Ramos (cell line): Measurements from ENCODE around the gene SORCS2.

Source experiments
- in situ Hi-C: fragments of 300-500 bp; cut with MboI; formaldehyde crosslinking; loops from one replicate; pipeline ENCODE4 v1.14.3; 2022; ENCODE audit warnings: low sequenced_read_pairs; ENCODE audit not compliant: unreplicated experiment

SORCS2 gene

DNA sequence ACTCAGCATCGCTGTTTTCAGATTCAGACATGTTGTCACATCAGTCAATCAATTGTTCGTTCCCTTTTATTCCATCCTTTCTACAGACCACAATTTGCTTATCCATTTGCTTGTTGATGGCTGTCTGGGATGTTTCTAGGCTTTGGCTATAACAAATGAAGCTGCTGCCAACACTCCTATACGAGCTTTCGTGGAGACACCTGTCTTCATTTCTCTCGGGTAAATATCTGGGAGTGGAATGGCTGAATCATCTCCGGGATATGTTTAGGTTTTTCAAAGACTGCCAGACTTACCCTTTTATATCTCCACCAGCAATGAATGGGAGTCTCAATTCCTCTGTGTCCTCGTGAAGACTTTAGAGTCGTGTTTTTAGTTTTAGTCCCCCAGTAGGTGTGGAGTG lies 118.9 kb downstream of the SORCS2 start:
- in situ Hi-C loops, result no loop called here

DNA sequence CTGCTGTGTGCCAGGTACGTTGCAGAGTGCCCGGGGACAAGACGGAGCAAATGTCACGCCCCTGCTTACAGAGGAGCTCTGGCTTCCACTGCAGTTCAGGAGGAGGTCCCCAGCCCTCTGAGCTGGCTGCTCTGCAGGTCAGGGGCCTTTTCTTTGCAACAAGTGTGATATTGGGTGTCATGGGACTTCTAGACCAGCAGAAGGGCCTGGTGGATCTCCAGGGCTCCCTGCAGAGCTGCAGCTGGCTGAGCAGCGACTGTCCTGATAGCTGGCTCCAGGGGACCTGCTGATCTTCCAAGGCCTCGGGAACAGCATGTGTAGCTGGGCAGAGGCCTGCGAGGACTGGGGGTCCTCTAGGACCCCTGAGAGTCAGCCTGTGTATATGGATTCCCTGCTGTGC lies 120.4 kb downstream of the SORCS2 start:
- in situ Hi-C loops, result no loop called here

DNA sequence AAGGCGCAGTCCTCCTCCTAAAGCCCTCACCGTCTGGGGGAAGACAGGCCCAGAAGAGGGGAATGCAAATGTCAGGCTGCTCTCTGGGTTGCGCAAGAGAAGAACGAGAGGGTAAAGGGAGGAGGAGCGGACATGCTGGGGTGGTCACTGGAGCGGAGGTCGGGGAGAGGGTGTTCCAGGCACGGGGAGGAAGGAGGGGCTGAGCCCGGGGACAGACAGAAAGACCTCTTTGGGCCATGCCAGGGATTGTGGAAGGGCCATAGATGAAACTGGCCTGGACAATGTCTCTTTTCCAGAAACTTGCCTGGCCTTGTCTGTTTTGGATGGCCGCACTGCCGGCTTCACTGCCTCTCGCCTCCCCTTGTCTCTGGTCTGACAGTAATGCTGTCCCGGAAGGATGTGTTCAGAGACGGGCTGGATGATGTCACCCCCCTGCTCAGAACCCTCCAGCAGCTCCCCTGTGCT lies 121.0 kb downstream of the SORCS2 start:
- in situ Hi-C loops, result no loop called here

DNA sequence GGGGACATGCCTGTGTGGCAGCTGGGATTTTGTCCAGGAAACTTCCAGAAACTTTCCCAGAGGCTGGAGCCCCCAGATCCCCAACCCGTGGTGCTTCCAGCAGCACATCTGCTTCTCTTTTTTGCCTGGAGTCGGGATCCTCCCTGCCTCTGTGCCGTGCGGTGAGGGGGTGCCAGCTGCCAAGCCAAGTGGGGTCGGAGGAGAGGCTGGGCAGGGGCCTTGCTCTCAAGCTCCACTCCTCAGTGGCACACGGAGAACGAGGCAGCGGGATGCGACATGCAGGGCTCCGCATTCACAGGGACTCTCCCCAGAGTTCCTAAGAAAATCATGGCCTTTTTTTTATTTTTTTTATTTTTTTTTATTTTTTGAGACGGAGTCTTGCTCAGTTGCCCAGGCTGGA lies 121.7 kb downstream of the SORCS2 start:
- in situ Hi-C loops, result no loop called here

DNA sequence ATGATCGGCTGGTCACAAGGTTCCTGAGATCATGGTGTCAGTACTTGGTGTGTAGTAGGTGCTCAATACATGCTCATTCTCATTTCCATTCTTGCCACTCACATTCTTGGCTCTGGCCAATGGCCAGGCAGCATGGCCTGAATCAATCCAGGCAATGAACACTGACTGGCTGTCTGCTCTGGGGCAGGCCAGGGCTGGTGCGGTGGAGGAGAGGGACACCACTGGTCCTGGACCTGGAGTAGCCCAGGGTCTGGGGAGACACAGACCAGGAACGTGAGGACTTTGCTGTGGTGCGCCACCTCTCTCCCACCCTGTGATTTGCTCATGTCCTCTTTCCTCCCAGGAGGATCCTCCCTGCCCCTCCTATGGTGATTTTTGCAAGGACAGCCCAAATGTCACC lies 122.9 kb downstream of the SORCS2 start:
- in situ Hi-C loops, result no loop called here

DNA sequence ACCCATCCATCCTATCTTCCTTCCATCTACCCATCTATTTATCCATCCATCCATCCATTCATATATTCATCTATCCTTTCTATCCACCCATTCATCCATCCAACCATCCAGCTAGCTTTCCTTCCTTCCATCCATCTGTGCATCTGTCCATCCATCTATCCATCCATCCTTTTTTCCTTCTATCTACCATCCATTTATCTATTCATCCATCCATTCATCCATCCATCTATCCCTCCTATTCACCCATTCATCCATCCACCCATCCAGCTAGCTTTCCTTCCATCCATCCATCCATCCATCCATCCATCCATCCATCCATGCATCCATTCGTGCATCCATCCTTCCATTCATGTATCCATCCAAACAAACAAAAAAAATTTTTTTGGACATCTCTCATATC lies 123.6 kb downstream of the SORCS2 start:
- in situ Hi-C loops, result no loop called here

DNA sequence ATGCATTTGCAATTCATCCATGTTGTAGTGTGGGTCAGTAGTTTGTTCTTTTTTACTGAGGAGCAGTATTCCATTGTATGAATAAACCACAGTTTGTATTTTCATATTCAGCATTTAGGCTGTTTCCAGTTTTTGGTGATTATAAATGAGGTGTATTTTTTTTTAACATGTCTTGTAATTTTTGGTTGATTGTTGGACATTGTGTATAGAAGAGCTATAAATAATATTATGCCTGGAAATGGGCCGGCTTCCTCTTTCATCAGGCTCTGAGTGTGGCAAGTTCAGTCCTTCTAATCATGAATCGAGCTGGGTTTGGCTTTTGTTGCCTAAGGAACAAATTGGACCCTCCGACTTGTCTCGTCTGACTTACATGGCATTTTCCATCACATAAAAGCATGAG lies 126.7 kb downstream of the SORCS2 start:
- in situ Hi-C loops, result no loop called here

DNA sequence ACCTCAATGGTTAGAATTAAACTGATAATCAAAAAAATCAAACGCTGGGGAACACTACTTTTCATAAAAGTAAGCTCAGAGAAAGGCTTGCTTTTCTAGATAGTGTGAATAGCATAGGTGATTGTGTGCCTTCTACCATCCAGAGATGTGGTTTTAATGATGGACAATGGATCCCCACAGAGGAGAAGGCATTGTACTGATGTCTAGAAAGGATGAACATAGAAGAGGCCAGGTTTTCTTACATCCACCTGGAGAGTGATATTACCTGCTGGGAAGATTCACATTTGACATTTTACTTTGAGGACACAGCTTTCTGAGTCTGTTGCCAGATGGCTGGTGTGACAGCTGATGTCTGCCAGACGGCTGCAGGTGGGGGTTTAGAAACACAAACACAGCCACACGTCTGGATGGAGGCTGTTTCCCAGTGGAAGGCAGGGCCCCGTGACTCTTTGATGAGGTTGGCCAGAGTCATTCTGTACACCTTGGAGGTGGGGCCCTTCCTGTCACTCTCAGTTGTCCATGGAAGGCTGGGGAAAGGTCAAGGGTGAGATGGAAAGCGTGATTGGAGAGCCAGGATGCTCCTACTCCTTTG lies 128.0 kb downstream of the SORCS2 start:
- in situ Hi-C loops, result no loop called here

DNA sequence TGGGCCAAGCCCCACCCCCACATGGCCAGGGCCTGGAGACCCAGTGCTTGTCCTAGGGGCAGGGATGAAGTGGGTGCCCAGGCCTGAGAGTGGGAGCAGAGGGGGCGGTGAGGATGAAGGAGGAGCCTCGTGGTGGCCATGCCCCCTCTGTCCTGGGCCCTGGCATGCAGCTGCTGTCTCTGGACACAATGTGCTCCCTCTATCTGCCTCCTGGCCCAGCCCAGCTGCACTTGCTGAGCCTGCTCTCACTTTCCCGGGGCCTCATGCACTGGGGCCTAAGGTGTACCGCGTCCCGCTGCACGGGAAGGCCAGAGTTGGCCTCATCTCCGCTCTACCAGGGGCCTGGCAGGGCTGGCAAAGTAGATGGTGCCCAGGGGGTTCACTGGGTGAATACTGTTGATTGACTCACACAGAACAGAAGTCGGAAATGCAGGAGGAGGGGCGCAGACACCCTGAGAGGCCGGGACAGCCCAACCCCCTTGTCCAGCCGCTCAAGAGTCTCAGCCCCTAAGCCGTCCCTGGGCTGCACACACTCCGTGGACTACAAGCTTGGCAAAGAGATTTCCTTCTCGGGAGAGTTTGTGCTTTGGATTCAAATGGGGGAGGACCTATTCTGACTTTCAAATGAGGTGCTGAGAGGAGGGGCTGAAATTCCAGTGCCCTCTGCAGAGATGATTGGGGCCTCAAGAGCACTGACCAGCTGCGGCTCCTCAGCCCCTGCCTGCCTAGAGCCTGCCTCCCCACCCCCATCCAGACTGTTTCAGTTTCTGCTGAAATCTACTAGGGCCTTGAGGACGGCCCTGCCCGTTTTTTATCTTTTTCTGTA lies 130.0 kb downstream of the SORCS2 start:
- in situ Hi-C loops, result no loop called here

DNA sequence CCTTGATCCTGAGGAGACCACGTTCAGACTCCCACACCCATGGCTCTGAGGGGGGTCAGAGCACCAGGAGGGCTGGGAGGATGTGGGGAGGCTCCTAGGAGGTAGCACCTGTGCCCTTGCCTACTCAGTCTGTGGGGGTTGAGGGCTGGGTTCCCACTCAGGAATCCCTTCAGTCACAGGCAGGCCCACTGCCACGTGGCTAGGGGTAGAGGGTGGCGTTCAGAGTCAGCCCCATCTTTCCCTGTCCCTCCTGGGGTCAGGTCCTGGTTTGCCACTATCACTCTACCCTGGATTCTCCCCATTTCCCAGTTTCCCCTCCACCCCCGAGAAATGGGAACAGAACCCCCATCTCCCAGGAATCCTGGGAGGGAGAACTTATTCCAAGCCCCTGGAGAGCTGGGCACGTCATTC lies 131.1 kb downstream of the SORCS2 start:
- in situ Hi-C loops, result no loop called here

DNA sequence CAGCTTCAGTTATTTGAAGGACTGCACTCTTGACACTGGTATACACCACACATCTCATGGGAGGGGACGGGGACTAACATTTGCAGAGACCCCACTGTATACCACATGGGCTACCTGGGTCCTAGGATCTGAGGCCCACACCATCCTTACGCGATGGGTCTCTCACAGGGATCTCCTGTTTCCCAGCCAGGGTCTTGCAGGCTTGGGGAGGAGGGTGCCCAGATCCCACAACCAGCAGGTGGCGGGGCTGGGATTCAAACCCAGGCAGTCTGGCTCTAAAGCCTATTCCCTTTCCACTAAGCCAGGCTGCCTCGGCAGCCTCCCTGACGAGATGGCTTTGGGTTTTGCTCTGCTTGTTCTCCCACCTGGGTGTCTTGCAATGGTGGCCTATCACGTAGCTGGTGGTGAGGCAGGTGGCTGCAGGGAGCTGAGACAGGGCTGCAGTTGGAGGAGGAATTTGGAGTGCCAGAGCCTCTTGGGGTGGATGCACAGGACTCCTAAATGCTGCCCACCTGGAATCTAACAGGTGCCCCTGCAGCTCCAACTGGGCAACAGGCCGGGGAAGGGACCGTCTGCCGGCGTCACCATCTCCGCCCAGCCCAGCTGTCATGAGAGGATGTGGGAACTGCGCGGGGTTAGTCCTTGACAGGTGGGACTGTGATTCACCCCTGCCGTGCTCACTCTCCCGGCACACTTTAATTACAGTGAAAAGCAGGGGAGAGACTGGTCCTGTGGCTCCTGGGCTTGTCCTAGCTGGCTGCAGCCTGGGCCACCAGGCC lies 131.7 kb downstream of the SORCS2 start:
- in situ Hi-C loops, result no loop called here

DNA sequence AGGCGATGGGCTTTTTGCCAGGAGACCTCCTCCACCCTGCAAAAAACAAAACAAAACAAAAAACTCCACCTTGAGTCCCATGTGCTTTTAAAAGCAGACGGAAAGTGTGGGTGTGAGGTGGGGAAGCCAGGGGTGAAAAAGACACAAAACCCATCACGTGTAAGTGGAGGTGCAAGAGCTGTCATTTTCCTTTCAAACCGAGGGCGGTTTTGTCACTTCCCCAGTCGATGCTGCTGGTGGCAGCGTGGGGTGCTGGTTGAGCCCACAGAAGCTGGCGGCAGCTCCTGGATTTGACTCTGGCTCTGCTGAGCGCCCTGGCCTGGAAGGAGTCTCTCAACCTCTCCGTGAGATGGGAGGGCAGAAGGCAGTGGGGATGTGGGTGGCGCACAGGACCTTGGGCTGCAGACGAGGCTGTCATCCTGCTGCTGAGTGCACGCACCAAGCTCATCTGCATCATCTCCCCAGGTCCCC lies 132.3 kb downstream of the SORCS2 start:
- in situ Hi-C loops, result no loop called here

DNA sequence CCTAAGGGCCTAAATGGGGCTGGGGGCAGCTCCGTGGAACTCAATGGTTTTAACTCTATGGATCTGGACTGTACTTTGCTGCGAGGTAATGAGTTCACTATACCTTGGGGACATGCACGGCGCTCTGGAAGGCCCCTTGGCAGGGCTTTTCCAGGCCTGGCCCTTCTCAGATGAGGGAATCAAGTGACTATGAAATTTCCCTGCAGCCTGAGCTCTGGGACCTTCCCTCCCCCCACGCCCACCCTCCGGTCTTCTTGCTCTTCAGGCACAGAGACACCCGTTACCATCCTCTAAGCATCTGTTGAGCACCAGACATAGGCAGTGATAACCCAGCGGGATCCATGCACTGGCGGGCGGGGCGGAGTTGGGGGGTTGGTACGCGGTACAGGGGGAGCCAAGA lies 133.2 kb downstream of the SORCS2 start:
- in situ Hi-C loops, result no loop called here

DNA sequence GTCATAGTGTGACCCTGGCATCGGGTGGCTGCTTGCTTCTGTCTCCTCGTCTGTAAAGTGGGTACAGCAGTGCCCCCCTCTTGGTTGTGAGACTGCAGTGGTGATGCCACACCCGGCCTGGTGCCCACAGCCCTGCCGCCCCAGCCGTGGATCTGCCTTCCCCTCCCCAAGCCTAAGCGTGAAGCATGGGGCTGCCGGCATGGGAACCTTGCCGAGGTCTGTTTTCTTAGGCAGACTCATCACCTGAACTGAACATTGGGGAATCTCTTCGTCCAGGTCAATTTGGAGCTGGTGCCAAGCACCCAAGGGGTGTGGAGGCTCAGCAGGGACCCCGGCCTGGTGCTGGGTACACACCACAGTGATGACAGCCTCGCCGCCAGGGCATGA lies 134.0 kb downstream of the SORCS2 start:
- in situ Hi-C loops, result no loop called here

DNA sequence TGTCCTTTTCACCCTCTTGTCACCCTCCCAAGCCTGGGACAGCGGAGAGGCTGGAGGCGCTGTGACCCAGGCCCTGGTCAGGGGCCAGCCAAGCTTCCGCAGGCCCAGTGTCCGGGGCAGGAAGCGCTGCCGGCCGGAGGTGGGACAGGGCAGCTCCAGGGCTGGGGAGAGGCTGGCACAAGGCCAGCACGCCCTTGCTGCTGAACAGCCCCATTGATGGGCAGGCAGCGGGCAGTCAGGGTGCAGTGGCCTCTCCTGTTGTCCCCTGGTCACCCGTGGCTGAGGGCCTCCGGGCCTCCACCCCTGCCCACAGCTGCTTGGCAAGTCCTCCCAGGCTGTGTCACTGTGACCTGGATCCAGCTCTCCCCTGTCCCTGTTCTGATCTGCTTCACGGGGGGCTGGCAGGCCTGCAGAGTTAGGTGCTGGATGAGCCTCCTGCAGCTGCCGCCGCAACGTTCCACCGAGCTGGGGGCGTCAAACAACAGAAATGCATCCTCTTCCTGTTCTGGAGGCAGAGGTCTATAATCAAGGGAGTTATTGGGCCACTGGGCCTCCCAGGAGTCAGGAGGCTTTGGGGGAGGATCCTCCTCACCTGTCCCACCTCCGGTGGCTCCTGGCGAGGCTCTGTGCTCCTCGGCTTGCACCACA lies 134.5 kb downstream of the SORCS2 start:
- in situ Hi-C loops, result no loop called here

DNA sequence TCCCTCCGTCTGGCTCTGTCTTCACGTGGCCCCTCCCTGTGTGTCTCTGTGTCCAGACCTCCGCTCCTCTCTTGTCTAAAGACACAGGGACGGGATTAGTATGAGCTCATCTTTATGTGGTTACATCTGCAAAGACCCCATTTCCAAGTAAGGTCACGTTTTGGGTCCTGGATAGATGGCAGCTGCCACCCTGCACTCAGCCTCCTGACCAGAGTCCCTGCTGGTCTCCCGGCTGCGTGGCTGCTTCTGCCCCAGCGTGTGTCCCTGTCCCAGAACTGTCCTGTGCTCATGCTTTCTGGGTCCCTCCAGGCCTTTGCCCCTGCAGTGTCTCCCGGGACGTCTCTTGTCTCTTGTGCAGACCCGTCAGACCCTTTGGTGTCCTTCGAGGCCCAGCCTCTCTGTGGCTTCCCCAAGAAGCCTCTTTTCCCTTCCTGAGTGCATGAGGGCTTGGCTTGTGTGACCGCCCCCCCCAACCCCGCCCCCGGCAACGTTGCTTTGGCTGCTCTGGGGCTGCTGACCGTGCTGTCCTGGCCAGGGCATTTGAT lies 135.1 kb downstream of the SORCS2 start:
- in situ Hi-C loops, result no loop called here

DNA sequence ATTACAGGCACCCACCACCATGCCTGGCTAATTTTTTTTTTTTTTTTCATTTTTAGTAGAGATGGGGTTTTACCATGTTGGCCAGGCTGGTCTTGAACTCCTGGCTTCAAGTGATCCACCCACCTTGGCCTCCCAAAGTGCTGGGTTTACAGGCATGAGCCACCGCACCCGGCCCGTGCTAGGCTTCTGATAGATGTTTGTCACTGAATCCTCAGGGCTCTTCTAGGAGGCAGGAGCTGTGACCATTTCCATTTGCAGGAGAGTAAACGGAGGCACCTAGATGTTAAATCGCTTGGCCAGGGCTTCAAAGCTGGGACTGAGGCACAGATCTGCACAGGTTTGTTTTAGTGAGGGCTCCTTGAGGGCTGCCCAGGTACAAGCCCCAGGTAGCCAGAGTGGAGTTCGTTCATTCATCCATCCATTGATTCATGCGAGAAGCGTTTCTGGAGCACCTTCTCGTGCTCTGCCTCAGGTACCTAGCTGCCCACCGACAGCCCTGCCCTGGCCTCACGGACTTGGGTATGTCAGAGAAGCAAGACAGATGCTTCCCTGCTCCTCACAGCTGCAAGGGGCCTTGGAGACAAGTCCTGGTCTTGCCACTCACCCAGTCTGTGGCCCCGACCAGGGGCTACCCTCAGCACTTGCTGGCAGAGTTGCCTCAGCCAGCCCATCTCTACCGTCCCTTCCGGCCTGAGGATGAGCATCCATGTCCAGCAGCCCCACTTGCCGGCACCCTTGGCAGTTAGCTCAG lies 136.0 kb downstream of the SORCS2 start:
- in situ Hi-C loops, result no loop called here

DNA sequence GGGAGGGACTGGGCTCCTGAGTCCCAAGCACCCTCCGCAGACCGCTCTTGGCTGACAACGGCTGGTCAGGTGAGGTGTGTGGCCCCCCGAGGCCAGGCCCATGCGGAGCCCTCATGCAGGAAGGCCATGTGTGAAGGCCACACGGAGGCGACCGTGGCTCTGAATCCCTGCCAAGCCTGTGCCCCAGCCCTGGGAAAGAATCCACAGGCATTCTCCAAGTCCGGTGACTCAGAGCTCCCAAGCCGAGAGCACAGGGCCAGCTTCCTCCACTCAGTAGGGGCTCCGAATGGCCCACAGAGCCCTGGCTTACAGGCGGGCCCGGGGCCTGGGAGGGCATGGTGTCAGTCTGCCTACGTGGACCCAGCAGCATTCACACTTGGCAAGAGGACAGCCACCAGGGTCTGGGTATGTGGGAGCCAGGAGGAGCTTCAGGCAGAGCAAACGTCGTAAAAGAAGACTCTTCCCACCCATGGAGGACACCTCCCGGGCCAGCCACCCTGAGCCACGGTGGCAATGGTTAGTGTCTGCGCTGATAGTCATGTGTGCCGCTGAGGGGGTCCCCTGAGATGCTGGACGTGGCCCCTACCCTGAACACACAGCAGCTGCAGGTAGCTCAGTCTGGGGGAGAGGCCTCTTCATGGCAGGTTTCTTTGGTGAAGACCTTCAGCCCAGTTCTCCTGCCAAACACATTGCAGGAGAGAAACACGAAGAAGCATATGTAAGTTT lies 136.7 kb downstream of the SORCS2 start:
- in situ Hi-C loops, result no loop called here

DNA sequence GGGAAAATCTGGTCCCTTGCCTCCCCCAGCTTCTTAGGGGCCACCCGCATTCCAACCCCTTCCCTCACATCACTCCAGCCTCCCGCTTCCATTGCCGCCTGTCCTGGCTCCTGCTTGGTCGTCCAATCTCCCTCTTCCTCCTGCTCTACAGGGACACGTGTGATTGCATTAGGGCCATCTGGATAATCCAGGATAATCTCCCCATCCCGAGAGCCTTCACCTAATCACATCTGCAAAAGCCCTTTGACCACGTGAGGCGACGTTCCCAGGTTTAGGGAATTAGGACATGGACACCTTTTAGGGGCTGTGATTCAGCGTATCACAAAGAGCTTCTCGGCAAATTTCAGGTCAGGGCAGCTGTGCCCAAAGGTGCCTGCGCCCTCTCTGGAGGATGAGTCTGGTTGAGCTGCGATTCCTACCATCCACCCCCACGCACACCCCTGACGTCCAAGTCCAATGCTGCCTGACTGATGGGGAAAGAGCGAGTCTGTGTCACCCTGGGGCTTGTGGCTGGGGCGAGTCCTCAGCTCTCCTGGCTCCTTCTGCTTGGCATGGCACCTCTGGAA lies 137.8 kb downstream of the SORCS2 start:
- in situ Hi-C loops, result no loop called here
